A549 (cell line): ENCODE measurements around the gene TBC1D22A. TPM values are rescaled to one million over a fixed set of nuclear protein-coding genes. Genes with fewer than 3 reads are reported as not detected.

Experiments used
- ATAC-seq, 2 experiments: fragments of 200-7000 bp in 1 of 2; fragments of >200 bp in 1 of 2; cut with Nextera tagmentation in 1 of 2; cut with Tn5 transposase in 1 of 2; 3 replicates each; pipeline versions ENCODE4 v1.8.0 to v1.9.1; 2018 to 2020; ENCODE audit warnings: mild to moderate bottlenecking in 1 of 2, moderate library complexity in 1 of 2
- CTCF ChIA-PET: fragments of 300-600 bp; sonication (Branson Sonifier 250); formaldehyde crosslinking; extraction: SDS; loops from one replicate; lab custom pipeline; 2021; ENCODE audit warnings: antibody characterized with exemption, inconsistent platforms; lab: Yijun Ruan, JAX
- POLR2A ChIA-PET: fragments of 350-600 bp; formaldehyde crosslinking; extraction: SDS; loops from one replicate; lab custom pipeline; 2021; ENCODE audit warnings: antibody characterized with exemption, inconsistent platforms; lab: Yijun Ruan, JAX
- DNase-seq, 2 experiments: peaks; one replicate each; pipeline versions ENCODE4 v3.0.0 to v3.0.0-alpha.2; 2011 to 2016; ENCODE audit warnings: low read depth in 1 of 2, low spot score in 1 of 2
- FAIRE-seq: peaks from 2 replicates; lab custom pipeline; 2011; peaks lifted over from hg19 to GRCh38; lab: Jason Lieb, UNC
- H3K27ac ChIP-seq, 2 experiments: fragments of >200 bp; sonication (Bioruptor Twin); formaldehyde crosslinking; 3 replicates each; pipeline ENCODE4 v1.5.1; 2016 to 2017
- H3K4me1 ChIP-seq: fragments of >200 bp; sonication (Bioruptor Twin); formaldehyde crosslinking; 3 replicates; pipeline ENCODE4 v1.6.1; 2016
- H3K4me2 ChIP-seq: fragments of >200 bp; sonication (Bioruptor Twin); formaldehyde crosslinking; 3 replicates; pipeline ENCODE4 v1.6.1; 2016
- H3K4me3 ChIP-seq: fragments of >200 bp; sonication (Bioruptor Twin); formaldehyde crosslinking; 3 replicates; pipeline ENCODE4 v1.5.1; 2016
- H3K9me3 ChIP-seq: fragments of >200 bp; sonication (Bioruptor Twin); formaldehyde crosslinking; 3 replicates; pipeline ENCODE4 v1.6.1; 2016
- CHD4 ChIP-seq: fragments of 200-600 bp; sonication (generic); IDR thresholded peaks from 2 replicates; pipeline ENCODE4 v1.6.1; 2016; ENCODE audit warnings: antibody characterized with exemption, mild to moderate bottlenecking, borderline replicate concordance
- EP300 ChIP-seq, 2 experiments: fragments of >200 bp; sonication (Bioruptor Twin); formaldehyde crosslinking; IDR thresholded peaks; 2 replicates in 1 of 2; 3 replicates in 1 of 2; pipeline ENCODE4 v1.6.1; 2016 to 2017
- ESRRA ChIP-seq: fragments of 150-350 bp; IDR thresholded peaks from 2 replicates; pipeline ENCODE4 v1.6.1; 2014; ENCODE audit warnings: mild to moderate bottlenecking, low read length, borderline replicate concordance
- FOXS1 ChIP-seq: fragments of 250-450 bp; sonication (Bioruptor Pico); IDR thresholded peaks from 2 replicates; pipeline ENCODE4 v1.5.0; 2020; ENCODE audit warnings: mild to moderate bottlenecking, moderate library complexity
- HOXB13 ChIP-seq: fragments of 250-450 bp; sonication (Bioruptor Pico); IDR thresholded peaks from 2 replicates; pipeline ENCODE4 v1.5.0; 2020; ENCODE audit warnings: low read depth, mild to moderate bottlenecking, moderate library complexity
- HOXB5 ChIP-seq: fragments of 250-450 bp; sonication (Bioruptor Pico); IDR thresholded peaks from 2 replicates; pipeline ENCODE4 v1.5.0; 2020; ENCODE audit warnings: mild to moderate bottlenecking, moderate library complexity
- JUN ChIP-seq, 2 experiments: fragments of >200 bp; sonication (Bioruptor Twin); formaldehyde crosslinking; IDR thresholded peaks; 2 replicates in 1 of 2; 3 replicates in 1 of 2; pipeline ENCODE4 v1.6.1; 2016 to 2017
- JUNB ChIP-seq: fragments of >200 bp; sonication (Bioruptor Twin); formaldehyde crosslinking; IDR thresholded peaks from 2 replicates; pipeline ENCODE4 v1.6.1; 2016
- MAFK ChIP-seq: fragments of 450-650 bp; IDR thresholded peaks from 2 replicates; pipeline ENCODE4 v1.6.1; 2014; ENCODE audit not compliant: partially characterized antibody
- MAZ ChIP-seq: fragments of 150-350 bp; IDR thresholded peaks from 2 replicates; pipeline ENCODE4 v1.6.1; 2014; ENCODE audit warnings: antibody characterized with exemption, low read depth, low read length, borderline replicate concordance
- NFE2L2 ChIP-seq: fragments of 150-350 bp; conservative IDR thresholded peaks from 2 replicates; pipeline ENCODE4 v1.6.1; 2014; ENCODE audit warnings: low read length
- NPAS2 ChIP-seq: fragments of 250-450 bp; sonication (Bioruptor Pico); IDR thresholded peaks from 2 replicates; pipeline ENCODE4 v1.8.0; 2022; ENCODE audit warnings: mild to moderate bottlenecking, moderate library complexity, borderline replicate concordance
- POLR2AphosphoS2 ChIP-seq: conservative IDR thresholded peaks from 2 replicates; pipeline ENCODE4 v1.6.1; 2012; ENCODE audit warnings: low read length, improper control_type of control experiment, inconsistent platforms
- RAD21 ChIP-seq, 2 experiments: fragments of >200 bp in 1 of 2; sonication (Bioruptor Twin) in 1 of 2; formaldehyde crosslinking in 1 of 2; IDR thresholded peaks in 1 of 2; conservative IDR thresholded peaks in 1 of 2; 2 replicates in 1 of 2; 3 replicates in 1 of 2; pipeline ENCODE4 v1.6.1; 2012 to 2018; ENCODE audit warnings: inconsistent platforms in 1 of 2
- TP53 ChIP-seq: fragments of 250-450 bp; sonication (Bioruptor Pico); IDR thresholded peaks from 2 replicates; pipeline ENCODE4 v1.5.0; 2021; ENCODE audit warnings: mild to moderate bottlenecking, moderate library complexity
- ZFP36 ChIP-seq: fragments of 450-650 bp; IDR thresholded peaks from 2 replicates; pipeline ENCODE4 v1.6.1; 2014; ENCODE audit warnings: borderline replicate concordance; ENCODE audit not compliant: partially characterized antibody
- ZNF302 ChIP-seq: fragments of 250-450 bp; sonication (Bioruptor Pico); IDR thresholded peaks from 2 replicates; pipeline ENCODE4 v1.9.0; 2021; ENCODE audit warnings: inconsistent platforms, mild to moderate bottlenecking, moderate library complexity
- ZSCAN20 ChIP-seq: fragments of 250-450 bp; sonication (Bioruptor Pico); IDR thresholded peaks from 2 replicates; pipeline ENCODE4 v1.8.0; 2022; ENCODE audit warnings: mild to moderate bottlenecking, moderate library complexity
- WGBS: methylation state at CpG from one replicate; pipeline ENCODE4 v1.1.6; 2017; ENCODE audit errors: missing lambda C conversion rate; 5-methylcytosine and 5-hydroxymethylcytosine counted together
- polyA plus RNA-seq, 4 experiments: library from polyadenylated mRNA; depleted of rRNA in 3 of 4; stranded (reverse); fragments of >200 nt; fragmentation: RNase III in 1 of 4; extraction: RNeasy Plus Mini Kit Qiagen cat#74134 plus additional on column Dnase treatment in 1 of 4; gene quantifications; 2 replicates in 3 of 4; 3 replicates in 1 of 4; pipeline ENCODE4 v1.2.3, GENCODE V29; 2011 to 2017
- TF ChIP-seq, protein P1 (sequence below): IDR thresholded peaks from 2 replicates; pipeline ENCODE4 v1.6.1; 2012; ENCODE audit warnings: low read depth, borderline replicate concordance
- TF ChIP-seq, protein P2 (sequence below): fragments of 250-450 bp; sonication (Bioruptor Pico); IDR thresholded peaks from 2 replicates; pipeline ENCODE4 v1.5.0; 2021; ENCODE audit warnings: mild to moderate bottlenecking, moderate library complexity, borderline replicate concordance
- TF ChIP-seq, protein P3 (sequence below): fragments of 200-600 bp; sonication (generic); IDR thresholded peaks from 2 replicates; pipeline ENCODE4 v1.6.1; 2016; ENCODE audit warnings: antibody characterized with exemption, mild to moderate bottlenecking, moderate library complexity
- TF ChIP-seq, protein P4 (sequence below): fragments of 250-450 bp; sonication (Bioruptor Pico); IDR thresholded peaks from 2 replicates; pipeline ENCODE4 v1.5.0; 2020; ENCODE audit warnings: low read depth, mild to moderate bottlenecking, moderate library complexity
- TF ChIP-seq, protein P5 (sequence below): IDR thresholded peaks from 2 replicates; pipeline ENCODE4 v1.6.1; 2012
- TF ChIP-seq, protein P6 (sequence below): IDR thresholded peaks from 2 replicates; pipeline ENCODE4 v1.6.1; 2012
- TF ChIP-seq, protein P7 (sequence below): fragments of >200 bp; sonication (Bioruptor Twin); formaldehyde crosslinking; IDR thresholded peaks from 2 replicates; pipeline ENCODE4 v1.6.1; 2016

Gene TBC1D22A
- polyA plus RNA-seq, 2 of the 4 experiments (the other 2 are of a cell fraction), result 8.9 to 10.8 TPM

DNA sequence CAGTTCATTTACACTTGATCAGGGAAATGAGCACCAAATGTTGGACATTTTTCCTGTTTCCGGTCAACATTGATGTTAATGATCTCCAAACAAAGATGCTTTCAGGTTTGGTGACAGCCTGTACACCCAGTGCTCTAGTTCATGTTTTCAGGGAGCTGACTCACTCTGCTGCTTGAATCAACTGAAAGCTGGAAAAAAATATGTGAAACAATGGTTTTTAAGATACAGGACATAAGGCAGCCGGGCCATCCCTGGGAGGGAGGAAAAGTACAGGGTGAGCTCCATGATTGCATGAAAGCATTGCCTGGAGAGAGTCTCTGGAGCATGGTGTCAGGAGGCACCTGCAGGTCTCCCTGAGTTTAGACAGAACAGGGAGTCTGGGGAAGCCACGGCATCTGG lies 259.6 kb downstream of the TBC1D22A start:
- Histone ChIP-seq H3K4me3 (no peak overlapping the region), H3K4me1 (no peaks in the 10 kb centered on the region), H3K27ac (no peak overlapping the region), H3K9me3 (no peaks in the 10 kb centered on the region), H3K4me2 (no peak overlapping the region)
- TF ChIP-seq, protein P1, sequence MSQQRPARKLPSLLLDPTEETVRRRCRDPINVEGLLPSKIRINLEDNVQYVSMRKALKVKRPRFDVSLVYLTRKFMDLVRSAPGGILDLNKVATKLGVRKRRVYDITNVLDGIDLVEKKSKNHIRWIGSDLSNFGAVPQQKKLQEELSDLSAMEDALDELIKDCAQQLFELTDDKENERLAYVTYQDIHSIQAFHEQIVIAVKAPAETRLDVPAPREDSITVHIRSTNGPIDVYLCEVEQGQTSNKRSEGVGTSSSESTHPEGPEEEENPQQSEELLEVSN, result no peak
- TF ChIP-seq JUN (IDR thresholded peaks at IDR 0.05) (no peak), ZNF302 (no peak), EP300 (IDR thresholded peaks at IDR 0.05) (no peak), HOXB13 (no peak), JUNB (no peak), MAZ (no peak), MAFK (no peak), HOXB5 (CRISPR knock-in tag) (no peak), ESRRA (no peak), ZSCAN20 (no peak), FOXS1 (CRISPR knock-in tag) (no peak), NPAS2 (CRISPR knock-in tag) (no peak), RAD21 (conservative IDR thresholded peaks at IDR 0.05 in 1 of 2, IDR thresholded peaks at IDR 0.05 in 1 of 2) (no peak), ZFP36 (no peak)
- TF ChIP-seq, protein P2, sequence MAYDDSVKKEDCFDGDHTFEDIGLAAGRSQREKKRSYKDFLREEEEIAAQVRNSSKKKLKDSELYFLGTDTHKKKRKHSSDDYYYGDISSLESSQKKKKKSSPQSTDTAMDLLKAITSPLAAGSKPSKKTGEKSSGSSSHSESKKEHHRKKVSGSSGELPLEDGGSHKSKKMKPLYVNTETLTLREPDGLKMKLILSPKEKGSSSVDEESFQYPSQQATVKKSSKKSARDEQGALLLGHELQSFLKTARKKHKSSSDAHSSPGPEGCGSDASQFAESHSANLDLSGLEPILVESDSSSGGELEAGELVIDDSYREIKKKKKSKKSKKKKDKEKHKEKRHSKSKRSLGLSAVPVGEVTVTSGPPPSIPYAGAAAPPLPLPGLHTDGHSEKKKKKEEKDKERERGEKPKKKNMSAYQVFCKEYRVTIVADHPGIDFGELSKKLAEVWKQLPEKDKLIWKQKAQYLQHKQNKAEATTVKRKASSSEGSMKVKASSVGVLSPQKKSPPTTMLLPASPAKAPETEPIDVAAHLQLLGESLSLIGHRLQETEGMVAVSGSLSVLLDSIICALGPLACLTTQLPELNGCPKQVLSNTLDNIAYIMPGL (CRISPR knock-in tag), result no peak
- POLR2A ChIA-PET, result no interaction called here
- no peak for DNase-seq
- CTCF ChIA-PET, result interaction anchor here (1.7 kb wide), 1 partner anchor 9 kb away, joined by 5 read pairs; no protein-coding TSS in a partner anchor
- WGBS, result 98% methylated on average over 3 of the region's 3 CpGs
- ATAC-seq, result no peak
- no peak for FAIRE-seq

DNA sequence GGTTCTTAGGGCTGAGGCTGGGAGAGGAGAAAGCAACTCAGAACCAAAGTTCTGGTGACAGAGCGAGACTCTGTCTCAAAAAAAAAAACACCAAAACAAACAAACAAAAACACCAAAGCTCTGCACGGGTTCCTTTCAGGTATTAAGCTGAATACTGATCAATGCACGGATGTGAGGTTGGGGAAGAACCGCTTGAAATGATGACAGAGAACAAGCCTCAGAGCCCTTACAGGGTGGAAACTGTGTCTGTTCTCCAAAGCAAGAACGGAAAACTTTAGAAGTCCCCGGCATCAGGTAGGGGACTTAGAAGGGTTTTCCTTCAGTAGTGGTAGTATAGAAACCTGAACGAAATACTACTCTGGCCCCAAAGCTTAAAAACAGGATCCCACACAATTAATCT lies 260.0 kb downstream of the TBC1D22A start:
- DNase-seq (no peak), FAIRE-seq (no peak), ATAC-seq (no peak)
- H3K4me3 ChIP-seq, result no peak overlapping the region
- POLR2A ChIA-PET, result no interaction called here
- TF ChIP-seq, protein P2 (CRISPR knock-in tag), result no peak
- no peak for TF ChIP-seq HOXB5 (CRISPR knock-in tag)
- no peak for TF ChIP-seq TP53 (CRISPR knock-in tag)
- TF ChIP-seq, protein P3, sequence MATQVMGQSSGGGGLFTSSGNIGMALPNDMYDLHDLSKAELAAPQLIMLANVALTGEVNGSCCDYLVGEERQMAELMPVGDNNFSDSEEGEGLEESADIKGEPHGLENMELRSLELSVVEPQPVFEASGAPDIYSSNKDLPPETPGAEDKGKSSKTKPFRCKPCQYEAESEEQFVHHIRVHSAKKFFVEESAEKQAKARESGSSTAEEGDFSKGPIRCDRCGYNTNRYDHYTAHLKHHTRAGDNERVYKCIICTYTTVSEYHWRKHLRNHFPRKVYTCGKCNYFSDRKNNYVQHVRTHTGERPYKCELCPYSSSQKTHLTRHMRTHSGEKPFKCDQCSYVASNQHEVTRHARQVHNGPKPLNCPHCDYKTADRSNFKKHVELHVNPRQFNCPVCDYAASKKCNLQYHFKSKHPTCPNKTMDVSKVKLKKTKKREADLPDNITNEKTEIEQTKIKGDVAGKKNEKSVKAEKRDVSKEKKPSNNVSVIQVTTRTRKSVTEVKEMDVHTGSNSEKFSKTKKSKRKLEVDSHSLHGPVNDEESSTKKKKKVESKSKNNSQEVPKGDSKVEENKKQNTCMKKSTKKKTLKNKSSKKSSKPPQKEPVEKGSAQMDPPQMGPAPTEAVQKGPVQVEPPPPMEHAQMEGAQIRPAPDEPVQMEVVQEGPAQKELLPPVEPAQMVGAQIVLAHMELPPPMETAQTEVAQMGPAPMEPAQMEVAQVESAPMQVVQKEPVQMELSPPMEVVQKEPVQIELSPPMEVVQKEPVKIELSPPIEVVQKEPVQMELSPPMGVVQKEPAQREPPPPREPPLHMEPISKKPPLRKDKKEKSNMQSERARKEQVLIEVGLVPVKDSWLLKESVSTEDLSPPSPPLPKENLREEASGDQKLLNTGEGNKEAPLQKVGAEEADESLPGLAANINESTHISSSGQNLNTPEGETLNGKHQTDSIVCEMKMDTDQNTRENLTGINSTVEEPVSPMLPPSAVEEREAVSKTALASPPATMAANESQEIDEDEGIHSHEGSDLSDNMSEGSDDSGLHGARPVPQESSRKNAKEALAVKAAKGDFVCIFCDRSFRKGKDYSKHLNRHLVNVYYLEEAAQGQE, result no peak
- TF ChIP-seq NPAS2 (CRISPR knock-in tag), result no peak
- TF ChIP-seq POLR2AphosphoS2, result no peak
- TF ChIP-seq CHD4, result no peak
- TF ChIP-seq, protein P4, sequence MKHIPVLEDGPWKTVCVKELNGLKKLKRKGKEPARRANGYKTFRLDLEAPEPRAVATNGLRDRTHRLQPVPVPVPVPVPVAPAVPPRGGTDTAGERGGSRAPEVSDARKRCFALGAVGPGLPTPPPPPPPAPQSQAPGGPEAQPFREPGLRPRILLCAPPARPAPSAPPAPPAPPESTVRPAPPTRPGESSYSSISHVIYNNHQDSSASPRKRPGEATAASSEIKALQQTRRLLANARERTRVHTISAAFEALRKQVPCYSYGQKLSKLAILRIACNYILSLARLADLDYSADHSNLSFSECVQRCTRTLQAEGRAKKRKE (CRISPR knock-in tag), result no peak
- no peak for TF ChIP-seq NFE2L2
- TF ChIP-seq, protein P5, sequence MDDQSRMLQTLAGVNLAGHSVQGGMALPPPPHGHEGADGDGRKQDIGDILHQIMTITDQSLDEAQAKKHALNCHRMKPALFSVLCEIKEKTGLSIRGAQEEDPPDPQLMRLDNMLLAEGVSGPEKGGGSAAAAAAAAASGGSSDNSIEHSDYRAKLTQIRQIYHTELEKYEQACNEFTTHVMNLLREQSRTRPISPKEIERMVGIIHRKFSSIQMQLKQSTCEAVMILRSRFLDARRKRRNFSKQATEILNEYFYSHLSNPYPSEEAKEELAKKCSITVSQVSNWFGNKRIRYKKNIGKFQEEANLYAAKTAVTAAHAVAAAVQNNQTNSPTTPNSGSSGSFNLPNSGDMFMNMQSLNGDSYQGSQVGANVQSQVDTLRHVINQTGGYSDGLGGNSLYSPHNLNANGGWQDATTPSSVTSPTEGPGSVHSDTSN, result no peak
- TF ChIP-seq, protein P6, sequence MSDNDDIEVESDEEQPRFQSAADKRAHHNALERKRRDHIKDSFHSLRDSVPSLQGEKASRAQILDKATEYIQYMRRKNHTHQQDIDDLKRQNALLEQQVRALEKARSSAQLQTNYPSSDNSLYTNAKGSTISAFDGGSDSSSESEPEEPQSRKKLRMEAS, result no peak
- TF ChIP-seq, protein P7, sequence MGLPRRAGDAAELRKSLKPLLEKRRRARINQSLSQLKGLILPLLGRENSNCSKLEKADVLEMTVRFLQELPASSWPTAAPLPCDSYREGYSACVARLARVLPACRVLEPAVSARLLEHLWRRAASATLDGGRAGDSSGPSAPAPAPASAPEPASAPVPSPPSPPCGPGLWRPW, result no peak
- TF ChIP-seq, all 56 proteins: peak for 0
- 90% methylated on average over 7 of the region's 7 CpGs for WGBS
- CTCF ChIA-PET, result interaction anchor here (0.6 to 1.7 kb wide), 2 partner anchors 10 to 1751 kb away, joined by 3 to 5 read pairs; no protein-coding TSS in a partner anchor
- Histone ChIP-seq H3K4me1 (no peaks in the 10 kb centered on the region), H3K4me2 (no peak overlapping the region), H3K27ac (no peak overlapping the region), H3K9me3 (no peaks in the 10 kb centered on the region)
